SK-N-SH treated with all-trans-retinoic acid at 6 μM for 48 hours (cell line): ENCODE results near the gene ACAA1.

Experiments
- ATAC-seq: fragments of 200-7000 bp; cut with Tn5 transposase; 3 replicates; pipeline ENCODE4 v1.9.1; 2020; ENCODE audit warnings: mild to moderate bottlenecking, moderate library complexity
- ARNTL ChIP-seq: fragments of 450-650 bp; formaldehyde crosslinking; IDR thresholded peaks from 2 replicates; pipeline ENCODE4 v1.5.0; 2020; ENCODE audit warnings: low read depth, mild to moderate bottlenecking, moderate library complexity, borderline replicate concordance
- BACH2 ChIP-seq: fragments of 250-450 bp; sonication (Bioruptor Pico); IDR thresholded peaks from 2 replicates; pipeline ENCODE4 v1.9.0; 2021; ENCODE audit warnings: mild to moderate bottlenecking, borderline replicate concordance
- CSDC2 ChIP-seq: fragments of 250-450 bp; sonication (Bioruptor Pico); IDR thresholded peaks from 2 replicates; pipeline ENCODE4 v1.5.0; 2020; ENCODE audit warnings: mild to moderate bottlenecking, moderate library complexity
- ESRRG ChIP-seq: fragments of 250-450 bp; sonication (Bioruptor Pico); IDR thresholded peaks from 2 replicates; pipeline ENCODE4 v1.6.1; 2021; ENCODE audit warnings: mild to moderate bottlenecking
- GLIS3 ChIP-seq: fragments of 250-450 bp; sonication (Bioruptor Pico); IDR thresholded peaks from 2 replicates; pipeline ENCODE4 v1.5.0; 2020; ENCODE audit warnings: mild to moderate bottlenecking, moderate library complexity
- ISL1 ChIP-seq: fragments of 250-450 bp; sonication (Bioruptor Pico); IDR thresholded peaks from 2 replicates; pipeline ENCODE4 v2.1.2; 2022; ENCODE audit warnings: mild to moderate bottlenecking, moderate library complexity
- OSR1 ChIP-seq: fragments of 250-450 bp; sonication (Bioruptor Pico); IDR thresholded peaks from 2 replicates; pipeline ENCODE4 v1.8.0; 2022; ENCODE audit warnings: moderate library complexity, mild to moderate bottlenecking, inconsistent platforms
- PPARA ChIP-seq: fragments of 250-450 bp; sonication (Bioruptor Pico); IDR thresholded peaks from 2 replicates; pipeline ENCODE4 v1.5.0; 2020; ENCODE audit warnings: mild to moderate bottlenecking, borderline replicate concordance
- RARB ChIP-seq: fragments of 250-450 bp; sonication (Bioruptor Pico); IDR thresholded peaks from 2 replicates; pipeline ENCODE4 v1.8.0; 2021; ENCODE audit warnings: mild to moderate bottlenecking, moderate library complexity
- SNAI2 ChIP-seq: fragments of 250-450 bp; sonication (Bioruptor Pico); IDR thresholded peaks from 2 replicates; pipeline ENCODE4 v1.5.0; 2020; ENCODE audit warnings: mild to moderate bottlenecking, moderate library complexity
- TCF4 ChIP-seq: fragments of 250-450 bp; sonication (Bioruptor Pico); IDR thresholded peaks from 2 replicates; pipeline ENCODE4 v1.8.0; 2021; ENCODE audit warnings: mild to moderate bottlenecking, moderate library complexity, borderline replicate concordance
- TOX ChIP-seq: fragments of 250-450 bp; sonication (Bioruptor Pico); IDR thresholded peaks from 2 replicates; pipeline ENCODE4 v1.8.0; 2021; ENCODE audit warnings: mild to moderate bottlenecking, moderate library complexity, borderline replicate concordance
- ZC3H10 ChIP-seq: fragments of 250-450 bp; sonication (Bioruptor Pico); IDR thresholded peaks from 2 replicates; pipeline ENCODE4 v1.5.1; 2021; ENCODE audit warnings: mild to moderate bottlenecking, moderate library complexity
- ZFP3 ChIP-seq: fragments of 250-450 bp; sonication (Bioruptor Pico); IDR thresholded peaks from 2 replicates; pipeline ENCODE4 v1.5.0; 2020; ENCODE audit warnings: mild to moderate bottlenecking, moderate library complexity
- ZFP30 ChIP-seq: fragments of 450-650 bp; formaldehyde crosslinking; IDR thresholded peaks from 2 replicates; pipeline ENCODE4 v1.5.0; 2022; ENCODE audit warnings: mild to moderate bottlenecking, moderate library complexity
- ZNF565 ChIP-seq: fragments of 450-650 bp; formaldehyde crosslinking; conservative IDR thresholded peaks from 2 replicates; pipeline ENCODE4 v1.5.0; 2020; ENCODE audit warnings: low read depth, mild to moderate bottlenecking, moderate library complexity
- ZNF70 ChIP-seq: fragments of 450-650 bp; formaldehyde crosslinking; IDR thresholded peaks from 2 replicates; pipeline ENCODE4 v1.5.0; 2020; ENCODE audit warnings: mild to moderate bottlenecking, moderate library complexity
- ZNF8 ChIP-seq: fragments of 450-650 bp; formaldehyde crosslinking; IDR thresholded peaks from 2 replicates; pipeline ENCODE4 v1.5.0; 2020; ENCODE audit warnings: mild to moderate bottlenecking, moderate library complexity
- TF ChIP-seq, protein P1 (sequence below): fragments of 250-450 bp; sonication (Bioruptor Pico); IDR thresholded peaks from 2 replicates; pipeline ENCODE4 v1.8.0; 2020; ENCODE audit warnings: mild to moderate bottlenecking, moderate library complexity, borderline replicate concordance
- TF ChIP-seq, protein P2 (sequence below): fragments of 250-450 bp; sonication (Bioruptor Pico); IDR thresholded peaks from 2 replicates; pipeline ENCODE4 v1.8.0; 2021; ENCODE audit warnings: low read depth, mild to moderate bottlenecking, moderate library complexity, borderline replicate concordance
- TF ChIP-seq, protein P3 (sequence below): fragments of 250-450 bp; sonication (Bioruptor Pico); IDR thresholded peaks from 2 replicates; pipeline ENCODE4 v1.5.0; 2020; ENCODE audit warnings: mild to moderate bottlenecking, moderate library complexity
- TF ChIP-seq, protein P4 (sequence below): fragments of 250-450 bp; sonication (Bioruptor Pico); IDR thresholded peaks from 2 replicates; pipeline ENCODE4 v1.5.1; 2021; ENCODE audit warnings: mild to moderate bottlenecking, moderate library complexity

Gene ACAA1

DNA sequence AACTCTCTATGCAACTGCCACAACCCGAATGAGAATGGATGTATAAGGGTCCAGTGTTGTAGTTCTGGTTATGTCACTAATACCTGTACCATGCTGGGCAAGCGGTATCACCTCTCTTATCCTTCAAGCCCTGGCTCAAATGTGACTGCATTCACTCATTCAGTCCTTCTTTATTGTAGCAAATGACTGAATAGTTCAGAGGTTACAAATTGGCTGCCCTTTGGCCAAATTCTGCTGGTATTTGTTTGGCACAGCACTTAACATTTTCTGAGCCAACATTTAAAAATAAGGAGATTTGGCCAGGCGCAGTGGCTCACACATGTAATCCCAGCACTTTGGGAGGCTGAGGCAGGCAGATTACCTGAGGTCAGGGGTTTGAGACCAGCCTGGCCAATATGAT is 50.4 kb downstream of the ACAA1 start:
- no peak for ATAC-seq
- TF ChIP-seq ZNF8 (CRISPR knock-in tag) (no peak), BACH2 (no peak), ZNF70 (CRISPR knock-in tag) (no peak), ZFP30 (no peak), ZNF565 (no peak), OSR1 (CRISPR knock-in tag) (no peak), TCF4 (CRISPR knock-in tag) (no peak), ESRRG (CRISPR knock-in tag) (no peak), PPARA (CRISPR knock-in tag) (no peak), SNAI2 (no peak), ZC3H10 (CRISPR knock-in tag) (no peak), TOX (CRISPR knock-in tag) (no peak), RARB (CRISPR knock-in tag) (no peak), ISL1 (CRISPR knock-in tag) (no peak)
- TF ChIP-seq, protein P1, sequence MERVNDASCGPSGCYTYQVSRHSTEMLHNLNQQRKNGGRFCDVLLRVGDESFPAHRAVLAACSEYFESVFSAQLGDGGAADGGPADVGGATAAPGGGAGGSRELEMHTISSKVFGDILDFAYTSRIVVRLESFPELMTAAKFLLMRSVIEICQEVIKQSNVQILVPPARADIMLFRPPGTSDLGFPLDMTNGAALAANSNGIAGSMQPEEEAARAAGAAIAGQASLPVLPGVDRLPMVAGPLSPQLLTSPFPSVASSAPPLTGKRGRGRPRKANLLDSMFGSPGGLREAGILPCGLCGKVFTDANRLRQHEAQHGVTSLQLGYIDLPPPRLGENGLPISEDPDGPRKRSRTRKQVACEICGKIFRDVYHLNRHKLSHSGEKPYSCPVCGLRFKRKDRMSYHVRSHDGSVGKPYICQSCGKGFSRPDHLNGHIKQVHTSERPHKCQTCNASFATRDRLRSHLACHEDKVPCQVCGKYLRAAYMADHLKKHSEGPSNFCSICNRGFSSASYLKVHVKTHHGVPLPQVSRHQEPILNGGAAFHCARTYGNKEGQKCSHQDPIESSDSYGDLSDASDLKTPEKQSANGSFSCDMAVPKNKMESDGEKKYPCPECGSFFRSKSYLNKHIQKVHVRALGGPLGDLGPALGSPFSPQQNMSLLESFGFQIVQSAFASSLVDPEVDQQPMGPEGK (CRISPR knock-in tag), result no peak
- TF ChIP-seq, protein P2, sequence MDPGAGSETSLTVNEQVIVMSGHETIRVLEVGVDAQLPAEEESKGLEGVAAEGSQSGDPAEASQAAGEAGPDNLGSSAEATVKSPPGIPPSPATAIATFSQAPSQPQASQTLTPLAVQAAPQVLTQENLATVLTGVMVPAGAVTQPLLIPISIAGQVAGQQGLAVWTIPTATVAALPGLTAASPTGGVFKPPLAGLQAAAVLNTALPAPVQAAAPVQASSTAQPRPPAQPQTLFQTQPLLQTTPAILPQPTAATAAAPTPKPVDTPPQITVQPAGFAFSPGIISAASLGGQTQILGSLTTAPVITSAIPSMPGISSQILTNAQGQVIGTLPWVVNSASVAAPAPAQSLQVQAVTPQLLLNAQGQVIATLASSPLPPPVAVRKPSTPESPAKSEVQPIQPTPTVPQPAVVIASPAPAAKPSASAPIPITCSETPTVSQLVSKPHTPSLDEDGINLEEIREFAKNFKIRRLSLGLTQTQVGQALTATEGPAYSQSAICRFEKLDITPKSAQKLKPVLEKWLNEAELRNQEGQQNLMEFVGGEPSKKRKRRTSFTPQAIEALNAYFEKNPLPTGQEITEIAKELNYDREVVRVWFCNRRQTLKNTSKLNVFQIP (CRISPR knock-in tag), result no peak

DNA sequence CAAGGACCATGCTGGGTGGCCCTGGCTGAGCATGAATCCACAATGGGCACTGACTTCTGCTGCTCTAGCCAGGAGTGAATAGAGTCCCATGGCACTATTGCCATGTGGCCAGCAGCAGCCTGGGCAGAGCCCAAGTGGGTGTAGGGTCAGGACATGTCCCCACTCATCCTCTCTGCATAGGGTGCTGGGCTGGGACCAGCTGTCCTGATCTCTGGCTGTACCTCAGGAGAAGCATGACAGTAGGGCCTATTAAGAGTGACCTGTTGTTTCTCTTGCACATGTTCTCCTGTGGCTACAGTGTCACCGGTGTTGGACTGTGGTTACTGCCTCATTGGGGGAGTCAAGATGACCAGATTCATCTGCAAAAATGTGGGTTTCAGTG is 51.0 kb downstream of the ACAA1 start:
- no peak for TF ChIP-seq ZNF565
- TF ChIP-seq ZNF8 (CRISPR knock-in tag), result no peak
- TF ChIP-seq, protein P1 (CRISPR knock-in tag), result no peak
- no peak for TF ChIP-seq SNAI2
- no peak for TF ChIP-seq ZFP3 (CRISPR knock-in tag)
- TF ChIP-seq BACH2, result no peak
- TF ChIP-seq, protein P2 (CRISPR knock-in tag), result no peak
- TF ChIP-seq ESRRG (CRISPR knock-in tag), result no peak
- TF ChIP-seq, protein P3, sequence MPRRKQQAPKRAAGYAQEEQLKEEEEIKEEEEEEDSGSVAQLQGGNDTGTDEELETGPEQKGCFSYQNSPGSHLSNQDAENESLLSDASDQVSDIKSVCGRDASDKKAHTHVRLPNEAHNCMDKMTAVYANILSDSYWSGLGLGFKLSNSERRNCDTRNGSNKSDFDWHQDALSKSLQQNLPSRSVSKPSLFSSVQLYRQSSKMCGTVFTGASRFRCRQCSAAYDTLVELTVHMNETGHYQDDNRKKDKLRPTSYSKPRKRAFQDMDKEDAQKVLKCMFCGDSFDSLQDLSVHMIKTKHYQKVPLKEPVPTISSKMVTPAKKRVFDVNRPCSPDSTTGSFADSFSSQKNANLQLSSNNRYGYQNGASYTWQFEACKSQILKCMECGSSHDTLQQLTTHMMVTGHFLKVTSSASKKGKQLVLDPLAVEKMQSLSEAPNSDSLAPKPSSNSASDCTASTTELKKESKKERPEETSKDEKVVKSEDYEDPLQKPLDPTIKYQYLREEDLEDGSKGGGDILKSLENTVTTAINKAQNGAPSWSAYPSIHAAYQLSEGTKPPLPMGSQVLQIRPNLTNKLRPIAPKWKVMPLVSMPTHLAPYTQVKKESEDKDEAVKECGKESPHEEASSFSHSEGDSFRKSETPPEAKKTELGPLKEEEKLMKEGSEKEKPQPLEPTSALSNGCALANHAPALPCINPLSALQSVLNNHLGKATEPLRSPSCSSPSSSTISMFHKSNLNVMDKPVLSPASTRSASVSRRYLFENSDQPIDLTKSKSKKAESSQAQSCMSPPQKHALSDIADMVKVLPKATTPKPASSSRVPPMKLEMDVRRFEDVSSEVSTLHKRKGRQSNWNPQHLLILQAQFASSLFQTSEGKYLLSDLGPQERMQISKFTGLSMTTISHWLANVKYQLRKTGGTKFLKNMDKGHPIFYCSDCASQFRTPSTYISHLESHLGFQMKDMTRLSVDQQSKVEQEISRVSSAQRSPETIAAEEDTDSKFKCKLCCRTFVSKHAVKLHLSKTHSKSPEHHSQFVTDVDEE (CRISPR knock-in tag), result no peak
- TF ChIP-seq TOX (CRISPR knock-in tag), result no peak
- no peak for TF ChIP-seq ZFP30
- no peak for TF ChIP-seq ISL1 (CRISPR knock-in tag)
- no peak for TF ChIP-seq ZNF70 (CRISPR knock-in tag)
- no peak for TF ChIP-seq CSDC2 (CRISPR knock-in tag)
- no peak for TF ChIP-seq ARNTL
- no peak for TF ChIP-seq ZC3H10 (CRISPR knock-in tag)
- no peak for TF ChIP-seq PPARA (CRISPR knock-in tag)
- TF ChIP-seq GLIS3 (CRISPR knock-in tag), result no peak
- TF ChIP-seq, protein P4, sequence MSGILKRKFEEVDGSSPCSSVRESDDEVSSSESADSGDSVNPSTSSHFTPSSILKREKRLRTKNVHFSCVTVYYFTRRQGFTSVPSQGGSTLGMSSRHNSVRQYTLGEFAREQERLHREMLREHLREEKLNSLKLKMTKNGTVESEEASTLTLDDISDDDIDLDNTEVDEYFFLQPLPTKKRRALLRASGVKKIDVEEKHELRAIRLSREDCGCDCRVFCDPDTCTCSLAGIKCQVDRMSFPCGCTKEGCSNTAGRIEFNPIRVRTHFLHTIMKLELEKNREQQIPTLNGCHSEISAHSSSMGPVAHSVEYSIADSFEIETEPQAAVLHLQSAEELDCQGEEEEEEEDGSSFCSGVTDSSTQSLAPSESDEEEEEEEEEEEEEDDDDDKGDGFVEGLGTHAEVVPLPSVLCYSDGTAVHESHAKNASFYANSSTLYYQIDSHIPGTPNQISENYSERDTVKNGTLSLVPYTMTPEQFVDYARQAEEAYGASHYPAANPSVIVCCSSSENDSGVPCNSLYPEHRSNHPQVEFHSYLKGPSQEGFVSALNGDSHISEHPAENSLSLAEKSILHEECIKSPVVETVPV (CRISPR knock-in tag), result no peak
- TF ChIP-seq RARB (CRISPR knock-in tag), result no peak
- ATAC-seq, result peak; percentile 9; the same call in 2 of the 3 replicates
